HG03439 (cell line): Measurements from ENCODE around the gene TRIM27.
"Not testable (repeated sequence)": the region's sequence is repeated elsewhere in the genome, so short reads cannot be mapped to it uniquely, and the experiment has no call there.

Experiments used
- ATAC-seq: cut with Tn5 transposase; IDR thresholded peaks from one replicate; pipeline ENCODE4 v1.9.1; 2021; ENCODE audit warnings: mild to moderate bottlenecking, moderate library complexity; ENCODE audit not compliant: unreplicated experiment

Gene TRIM27

GRCh38 chr6:28865401-28866204 is 58.2 kb downstream of the TRIM27 start:
- no peak for ATAC-seq

GRCh38 chr6:28864326-28864923 is 59.4 kb downstream of the TRIM27 start:
- ATAC-seq, result no peak

- ATAC-seq, result peak; percentile 46
These were observed 60.0 kb downstream of the TRIM27 start for GRCh38 chr6:28863604-28864325.

- ATAC-seq, result no peak
These were observed 61.7 kb downstream of the TRIM27 start for GRCh38 chr6:28862077-28862476.

GRCh38 chr6:28861339-28861738 is 62.4 kb downstream of the TRIM27 start:
- no peak for ATAC-seq

- no peak for ATAC-seq
These were observed 63.2 kb downstream of the TRIM27 start for GRCh38 chr6:28860581-28860980.

GRCh38 chr6:28858963-28859362 is 64.8 kb downstream of the TRIM27 start:
- no peak for ATAC-seq

GRCh38 chr6:28856620-28857005 is 67.2 kb downstream of the TRIM27 start:
- no peak for ATAC-seq

- not testable (repeated sequence) for ATAC-seq
These were observed 69.4 kb downstream of the TRIM27 start for GRCh38 chr6:28854405-28854804.
